Activated CD4-positive, alpha-beta T cell treated with anti-CD3 and anti-CD28 coated beads, Interleukin-2, amount 50 U/mL, for 16 hours (primary cell): ENCODE data around the gene CD9.

Experiments used
- DNase-seq: peaks from one replicate; pipeline ENCODE4 v3.0.0-alpha.2; 2020

Gene CD9

DNA sequence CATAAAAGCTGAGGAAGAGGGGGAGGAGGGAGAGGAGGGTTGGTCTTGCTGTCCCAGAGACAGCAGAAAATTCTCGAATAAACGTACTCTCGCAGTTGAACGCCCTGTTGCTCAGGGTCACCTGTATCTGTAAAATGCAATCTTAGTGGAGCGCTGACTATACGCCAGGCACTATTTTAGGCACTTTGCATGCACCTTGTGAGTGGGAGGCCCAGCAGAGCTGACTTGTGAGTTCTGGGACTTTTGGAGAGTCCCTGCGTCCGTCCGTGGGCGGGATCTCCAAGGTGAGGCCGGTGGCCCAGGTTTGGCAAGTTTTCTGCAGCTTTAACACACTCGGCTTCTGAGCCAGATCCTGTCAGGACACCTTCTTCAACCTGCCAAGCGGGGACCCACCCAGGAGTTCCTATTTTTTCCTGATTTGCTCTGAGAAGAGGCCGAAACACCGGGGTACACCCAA is 77.8 kb downstream of the CD9 start:
- DNase-seq = peak; percentile 12

DNA sequence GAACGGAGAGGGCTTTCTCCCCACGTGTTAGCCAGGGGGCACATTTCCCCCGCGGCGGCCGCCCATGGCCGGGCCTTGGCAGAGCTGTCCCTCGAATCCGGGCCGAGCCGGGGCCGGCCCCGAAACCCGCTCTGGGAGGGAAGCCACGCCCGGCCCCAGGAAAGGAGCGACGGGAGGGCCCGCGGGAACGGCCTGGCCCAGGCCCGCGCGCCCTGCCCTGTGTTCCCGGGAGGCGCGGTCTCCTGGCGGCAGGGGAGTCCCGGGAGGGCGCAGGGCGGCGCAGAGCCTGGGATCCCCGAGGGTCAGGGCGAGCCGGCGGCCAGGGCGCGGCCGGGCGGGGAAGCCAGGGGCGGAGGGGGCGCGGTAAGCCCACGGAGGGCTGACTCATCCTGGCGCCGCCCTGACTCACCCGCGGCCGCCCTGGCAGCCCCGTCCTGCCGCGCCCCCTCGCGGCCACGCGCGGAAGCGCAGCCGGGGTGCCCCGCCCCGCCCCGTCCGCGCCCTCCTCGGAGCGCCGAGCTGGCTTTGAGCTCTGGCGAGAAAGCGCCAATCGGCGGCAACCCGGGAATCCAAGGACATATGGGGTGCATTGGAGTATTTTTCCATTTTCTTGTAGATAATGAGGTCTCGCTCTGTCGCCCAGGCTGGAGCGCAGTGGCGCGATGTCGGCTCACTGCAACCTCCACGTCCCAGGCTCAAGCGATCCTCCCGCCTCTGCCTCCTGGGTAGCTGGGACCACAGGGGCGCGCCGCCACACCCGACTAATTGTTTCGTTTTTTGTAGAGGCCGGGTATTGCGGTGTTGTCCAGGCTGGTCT is 78.4 kb downstream of the CD9 start:
- DNase-seq = peak; percentile 84

- no peak for DNase-seq
These were observed 79.0 kb downstream of the CD9 start for GRCh38 chr12:6279256-6279628.

- no peak for DNase-seq
These were observed 79.4 kb downstream of the CD9 start for GRCh38 chr12:6279631-6280030.

DNA sequence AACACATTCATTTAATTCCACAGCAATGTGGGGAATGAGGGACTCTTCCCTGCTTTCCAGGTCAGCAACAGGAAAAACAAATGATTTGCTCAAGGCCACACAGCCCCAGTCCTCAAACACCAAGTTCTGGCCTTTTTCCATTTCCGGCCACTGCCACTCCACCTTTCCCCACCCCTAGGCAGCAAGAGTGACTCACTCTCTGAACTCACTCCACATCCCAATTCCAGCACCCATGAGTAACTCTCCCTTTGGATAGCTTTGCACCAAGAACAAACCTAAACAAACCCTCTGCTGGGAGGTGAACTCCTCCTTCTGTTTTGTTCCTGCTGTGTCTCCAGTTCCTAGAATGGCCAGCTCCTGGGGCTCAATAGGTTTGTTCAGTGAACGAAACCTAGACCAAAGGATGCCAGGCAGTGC is 79.9 kb downstream of the CD9 start:
- DNase-seq = no peak

DNA sequence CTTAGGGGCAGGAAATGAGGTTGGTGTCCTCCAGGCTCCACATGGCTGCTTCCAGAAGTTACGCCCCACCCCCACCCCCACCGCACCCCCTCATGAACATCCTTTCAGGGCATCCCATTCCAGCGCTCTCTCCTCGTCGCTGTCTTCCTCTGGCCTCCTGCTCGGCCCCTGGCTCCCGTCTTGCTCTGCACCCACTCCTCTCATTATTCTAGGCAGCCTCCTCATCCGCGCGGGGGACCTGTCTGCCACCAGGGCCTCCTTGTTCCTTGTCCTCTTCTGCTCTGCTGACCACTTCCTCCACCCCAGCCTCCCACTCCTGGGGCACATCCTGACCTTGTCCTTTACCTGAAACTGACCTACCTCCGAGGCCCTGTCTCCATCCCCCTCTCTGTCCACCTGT is 80.5 kb downstream of the CD9 start:
- DNase-seq = no peak

- DNase-seq = no peak
These were observed 81.0 kb downstream of the CD9 start for GRCh38 chr12:6281081-6281809.

DNA sequence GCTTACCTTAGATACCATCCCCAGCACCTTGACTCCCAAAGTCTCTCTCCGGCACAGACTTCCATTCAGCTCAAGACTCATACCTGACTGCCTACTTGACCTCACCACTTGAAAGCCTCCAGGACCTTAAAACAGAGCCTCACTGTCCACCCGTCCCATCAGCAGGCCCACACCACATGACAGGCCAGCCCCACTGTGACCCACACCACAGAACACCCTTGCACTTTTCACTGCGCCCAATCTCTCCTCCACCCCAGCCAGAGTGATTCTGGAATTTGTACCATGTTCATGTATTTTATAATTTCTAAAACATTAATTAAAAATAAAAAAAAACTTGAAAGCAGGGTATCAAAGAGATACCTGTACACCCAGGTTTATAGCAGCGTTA is 82.2 kb downstream of the CD9 start:
- no peak for DNase-seq

DNA sequence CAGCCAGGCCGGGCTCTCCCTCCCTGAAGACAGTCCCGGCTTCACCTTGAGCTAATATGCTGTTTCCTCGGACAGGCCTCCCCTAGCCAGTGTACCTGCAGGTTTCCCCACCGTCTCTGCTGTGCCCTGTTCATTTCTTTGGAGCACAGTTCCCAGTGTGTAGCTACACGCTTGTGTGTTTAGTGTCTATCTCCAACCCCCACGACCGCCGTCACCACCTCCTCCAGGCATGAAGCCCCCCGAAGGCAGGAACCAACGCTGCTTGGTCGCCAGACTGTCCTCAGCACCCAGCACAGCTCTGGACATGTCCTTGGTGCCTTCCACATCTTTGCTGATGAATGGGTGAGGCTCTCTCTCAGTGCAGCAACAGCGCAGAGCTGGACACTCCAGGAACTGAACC is 84.1 kb downstream of the CD9 start:
- no peak for DNase-seq

- peak; percentile 62 for DNase-seq
These were observed 84.9 kb downstream of the CD9 start for GRCh38 chr12:6285063-6285477.

GRCh38 chr12:6285532-6286306 is 85.5 kb downstream of the CD9 start:
- no peak for DNase-seq
